Measurements from ENCODE around the gene COL6A1. TPM values are rescaled to one million over a fixed set of nuclear protein-coding genes. Genes with fewer than 3 reads are reported as not detected.

Gene COL6A1
- polyA plus RNA-seq, 1 of the 3 experiments (the other 2 are of a cell fraction), result 107 TPM

GRCh38 chr21:45997495-45998275 is 16.1 kb downstream of the COL6A1 start:
- Histone ChIP-seq H3K36me3 (replicated peaks in 1 of 2; ENCODE audit: control insufficient read depth in 1 of 2, insufficient read depth in 2 of 2, low read length in 1 of 2) (peaks cover 0 to 19% of the 10 kb centered on the region in 2 experiments), H3F3A (replicated peaks; ENCODE audit: insufficient read depth) (no peaks in the 10 kb centered on the region), H3K27ac (ENCODE audit: low read depth in 2 of 2, low read length in 1 of 2) (no peak overlapping the region), H3K9me3 (no peaks in the 10 kb centered on the region), H3K4me3 (ENCODE audit: low read depth in 2 of 2, low read length in 1 of 2) (no peak overlapping the region), H3K9me2 (no peaks in the 10 kb centered on the region), H4K20me1 (ENCODE audit: insufficient read depth) (no peaks in the 10 kb centered on the region), H3K4me2 (no peak overlapping the region), H3K9ac (no peak overlapping the region), H3K79me2 (ENCODE audit: insufficient read depth) (no peaks in the 10 kb centered on the region), H3K4me1 (ENCODE audit: control insufficient read depth in 1 of 2, insufficient read depth in 2 of 2, low read depth in 1 of 2, low read length in 1 of 2) (no peaks in the 10 kb centered on the region), H3K27me3 (ENCODE audit: insufficient read depth) (no peaks in the 10 kb centered on the region), H2AFZ (ENCODE audit: low read depth) (no peak overlapping the region)
- ChIA-PET CTCF (no interaction called here), POLR2A (interaction anchor here (0.9 kb wide), 1 partner anchor 15 kb away, joined by 4 read pairs; no protein-coding TSS in a partner anchor)
- 97% methylated on average over 5 of the region's 38 CpGs for WGBS (ENCODE audit: low lambda C conversion rate)
- no peak for DNase-seq
- TF ChIP-seq CHD2 (IDR thresholded peaks at IDR 0.05; ENCODE audit: low read length, partially characterized antibody) (no peak), PBX3 (IDR thresholded peaks at IDR 0.05) (no peak), REST (IDR thresholded peaks at IDR 0.05; ENCODE audit: low read depth, low read length) (no peak), GATA2 (CRISPR knock-in tag; IDR thresholded peaks at IDR 0.05) (no peak), EP300 (IDR thresholded peaks at IDR 0.05; ENCODE audit: borderline replicate concordance in 1 of 2, low read depth in 1 of 2, low read length in 1 of 2) (no peak), SIN3A (IDR thresholded peaks at IDR 0.05; ENCODE audit: borderline replicate concordance, low read depth, low read length) (no peak), FOXJ3 (CRISPR knock-in tag; IDR thresholded peaks at IDR 0.05) (no peak), USF1 (IDR thresholded peaks at IDR 0.05; ENCODE audit: borderline replicate concordance, low read depth) (no peak), FOSL2 (IDR thresholded peaks at IDR 0.05; ENCODE audit: borderline replicate concordance, low read depth) (no peak), RAD21 (IDR thresholded peaks at IDR 0.05; ENCODE audit: low read length) (no peak), NRF1 (IDR thresholded peaks at IDR 0.05; ENCODE audit: low read depth, low read length) (no peak), FOXM1 (IDR thresholded peaks at IDR 0.05; ENCODE audit: low read depth) (no peak), TEAD4 (IDR thresholded peaks at IDR 0.05; ENCODE audit: borderline replicate concordance, insufficient read depth) (no peak)
